Stimulated activated CD8-positive, alpha-beta memory T cell treated with anti-CD3 and anti-CD28 coated beads, Interleukin-7, amount 100 ng/mL, for 48 hours (primary cell): ENCODE data around the gene TCP10L.
"Not testable (repeated sequence)": the region's sequence is repeated elsewhere in the genome, so short reads cannot be mapped to it uniquely, and the experiment has no call there.

Experiments
- DNase-seq, 2 donors: peaks; one replicate each; pipeline ENCODE4 v3.0.0-alpha.2; 2020; ENCODE audit warnings: low read depth in 1 of 2; ENCODE audit errors: extremely low read depth in 1 of 2

The TCP10L gene

GRCh38 chr21:32587651-32588050 lies 2.3 kb upstream of the TCP10L start:
- DNase-seq: no peak

DNA sequence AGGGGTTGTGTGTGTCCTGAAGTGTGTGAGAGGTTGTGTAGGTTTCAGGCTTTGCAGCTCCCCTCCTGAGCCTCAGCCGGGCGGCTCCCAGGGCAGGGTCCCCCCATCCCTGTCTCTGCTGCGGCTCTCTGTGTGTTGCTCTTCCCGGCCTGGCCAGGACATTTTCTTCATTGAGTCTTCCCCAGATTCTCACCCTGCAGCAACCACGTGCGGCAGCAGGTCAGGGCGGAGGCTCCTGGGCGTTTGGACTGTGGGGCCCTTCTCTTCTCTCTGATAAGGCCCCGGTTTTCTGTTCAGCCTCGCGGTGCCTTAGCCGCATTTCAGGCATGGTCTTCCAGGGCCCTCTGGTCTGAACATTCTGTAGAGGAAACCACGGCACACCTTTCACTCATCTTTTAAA lies 1.8 kb upstream of the TCP10L start:
- no peak for DNase-seq

GRCh38 chr21:32585970-32586369 lies 647 bp upstream of the TCP10L start:
- DNase-seq: no peak

- no peak for DNase-seq
Observed at GRCh38 chr21:32584472-32584871, 851 bp downstream of the TCP10L start.

DNA sequence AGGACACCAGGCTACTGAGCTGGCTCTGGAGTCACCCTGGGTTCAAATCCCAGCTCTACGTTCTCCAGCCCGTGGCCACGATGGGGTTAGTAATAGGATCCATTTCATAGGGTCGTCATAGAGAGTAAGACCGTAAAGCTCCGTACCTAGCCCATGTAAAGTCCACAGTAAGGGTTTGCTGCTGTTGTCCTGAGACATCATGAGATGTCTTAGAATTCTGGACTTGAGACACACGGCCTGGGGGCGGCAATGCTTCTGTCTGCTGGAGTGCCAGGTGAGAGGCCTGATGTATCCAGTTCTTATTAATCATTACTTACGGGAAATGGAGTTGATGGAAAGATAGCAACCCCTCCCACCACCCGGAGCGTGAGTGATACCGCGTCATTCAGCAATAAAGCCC lies 3.6 kb downstream of the TCP10L start:
- no peak for DNase-seq

GRCh38 chr21:32580949-32581348 lies 4.4 kb downstream of the TCP10L start:
- DNase-seq: no peak

DNA sequence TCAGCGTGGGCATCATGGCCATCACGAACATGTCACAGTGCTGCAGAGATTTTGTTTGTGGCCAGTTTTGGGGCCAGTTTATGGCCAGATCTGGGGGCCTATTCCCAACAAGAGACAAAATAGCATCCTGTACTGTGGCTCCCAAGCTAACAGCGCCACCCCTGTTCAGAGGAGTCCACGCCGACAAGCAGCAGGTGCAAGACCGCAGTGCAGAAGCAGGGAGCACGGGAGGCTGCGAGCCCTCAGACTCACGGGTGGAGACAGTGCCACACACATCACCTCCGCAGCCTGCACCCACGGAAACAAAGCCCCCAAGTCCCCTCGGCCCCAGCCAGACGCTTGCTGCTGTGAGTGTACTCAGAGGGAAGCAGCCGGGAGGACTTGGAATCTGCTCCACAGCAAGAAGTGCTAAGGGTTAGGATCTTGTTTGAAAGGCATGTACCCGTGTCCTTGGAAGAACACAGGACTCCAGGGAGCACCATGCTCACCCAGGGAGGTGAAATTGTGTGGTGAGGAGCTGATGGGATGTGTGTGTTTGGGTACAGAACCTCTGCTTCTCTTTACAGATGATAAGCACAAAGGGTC lies 7.1 kb downstream of the TCP10L start:
- no peak for DNase-seq

DNA sequence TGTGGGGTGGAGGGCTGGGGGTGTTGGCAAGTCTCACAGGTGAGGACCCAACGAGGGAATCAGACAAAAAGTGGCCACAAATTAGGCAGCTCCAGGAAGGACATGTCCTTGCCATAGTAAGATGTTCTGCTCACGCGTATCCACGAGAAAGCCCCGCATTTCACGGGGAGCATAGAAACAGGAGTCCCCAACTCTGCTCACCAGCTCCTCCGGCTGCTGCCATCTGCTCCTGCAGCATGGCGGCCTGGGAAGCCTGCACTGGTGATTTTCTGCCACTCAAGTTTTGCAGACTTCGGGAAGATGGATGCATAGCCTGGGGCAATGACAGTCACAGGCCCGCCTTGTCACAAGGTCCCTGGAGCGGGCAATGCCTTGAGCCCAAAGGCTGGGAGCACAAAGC lies 9.3 kb downstream of the TCP10L start:
- no peak for DNase-seq

DNA sequence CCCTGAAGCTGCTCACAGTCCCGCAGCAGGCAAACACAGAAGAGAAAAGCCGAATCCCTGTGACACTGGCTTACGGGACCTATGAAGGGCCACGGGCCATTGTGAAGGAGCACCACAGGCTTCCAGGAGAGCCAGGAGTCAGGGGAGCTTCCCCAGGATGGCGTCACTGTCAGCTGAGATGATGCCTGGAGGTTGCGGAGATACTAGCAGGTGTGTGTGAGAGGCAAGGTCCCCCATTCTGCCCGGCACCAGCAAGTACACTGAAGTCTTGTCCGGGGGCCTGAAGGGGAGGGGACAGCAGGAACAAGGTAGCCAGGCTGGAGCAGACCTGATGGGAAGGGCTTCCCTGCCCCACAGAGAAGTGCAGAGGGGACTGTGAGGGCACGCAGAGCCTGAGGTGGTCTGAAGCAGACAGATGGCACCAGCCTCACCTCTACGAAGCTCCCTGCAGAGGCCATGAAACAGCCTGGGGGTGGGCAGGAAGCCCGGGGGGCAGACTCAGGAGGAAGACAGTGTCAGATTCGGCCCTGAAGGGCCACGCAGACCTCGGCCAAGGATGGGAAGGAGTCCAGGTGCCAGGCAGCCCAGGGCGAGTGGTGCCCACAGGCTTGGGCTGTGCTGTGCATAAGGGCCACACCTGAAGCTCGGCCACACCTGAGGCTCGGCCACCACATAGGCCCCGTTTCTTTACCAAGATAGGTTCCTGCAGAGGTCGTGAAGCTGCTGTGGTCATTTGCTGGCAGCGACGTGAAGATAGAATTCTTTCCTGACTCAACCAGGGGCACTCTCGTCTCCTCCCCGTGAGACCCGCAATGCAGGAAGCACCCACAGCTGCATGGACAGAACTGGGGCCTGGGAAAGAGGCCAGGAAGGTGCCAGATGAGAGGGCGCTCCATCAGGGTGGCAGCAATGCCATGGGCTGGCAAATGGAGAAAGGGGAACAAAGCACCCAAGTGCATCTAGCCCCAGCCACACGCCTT lies 10.1 kb downstream of the TCP10L start:
- DNase-seq: no peak

- no peak for DNase-seq
Observed at GRCh38 chr21:32572574-32573420, 12.5 kb downstream of the TCP10L start.

DNA sequence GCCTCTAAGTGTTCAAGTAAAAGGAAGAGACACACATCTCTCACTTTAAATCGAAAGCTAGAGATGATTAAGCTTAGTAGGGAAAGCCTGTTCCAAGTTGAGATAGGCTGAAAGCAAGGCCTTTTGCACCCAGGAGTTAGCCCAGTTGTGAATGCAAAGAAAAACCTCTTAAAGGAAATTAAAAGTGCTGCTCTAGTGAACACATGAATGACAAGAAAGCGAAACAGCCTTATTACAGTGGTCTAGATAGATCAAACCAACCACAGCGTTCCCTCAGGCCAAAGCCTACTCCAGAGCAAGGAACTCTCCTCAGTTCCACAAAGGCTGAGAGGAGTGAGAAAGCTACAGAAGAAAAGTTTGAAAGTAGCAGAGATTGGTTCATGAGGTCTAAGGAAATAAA lies 14.9 kb downstream of the TCP10L start:
- no peak for DNase-seq

GRCh38 chr21:32569261-32570230 lies 15.8 kb downstream of the TCP10L start:
- DNase-seq: peak; percentile 50 to 62

DNA sequence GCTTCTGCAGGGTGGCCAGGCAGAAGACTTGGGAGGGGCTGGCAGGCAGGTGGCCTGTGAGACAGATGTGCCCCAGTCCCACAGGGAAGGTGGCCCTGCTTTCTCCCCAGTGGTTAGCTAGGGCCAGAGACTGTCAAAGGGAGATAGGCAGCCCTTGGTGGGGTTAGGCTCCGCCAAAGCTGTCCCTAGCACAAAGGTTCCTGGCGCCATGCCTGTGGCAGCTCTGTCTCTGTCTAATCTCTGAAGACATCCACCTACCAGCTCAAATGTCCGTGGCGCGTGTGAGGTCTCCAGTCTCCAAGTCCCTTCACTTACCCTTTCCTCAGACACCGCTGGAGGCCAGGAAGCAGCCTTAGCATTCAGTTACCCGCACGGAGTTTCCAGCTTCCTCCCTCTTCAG lies 17.7 kb downstream of the TCP10L start:
- no peak for DNase-seq

DNA sequence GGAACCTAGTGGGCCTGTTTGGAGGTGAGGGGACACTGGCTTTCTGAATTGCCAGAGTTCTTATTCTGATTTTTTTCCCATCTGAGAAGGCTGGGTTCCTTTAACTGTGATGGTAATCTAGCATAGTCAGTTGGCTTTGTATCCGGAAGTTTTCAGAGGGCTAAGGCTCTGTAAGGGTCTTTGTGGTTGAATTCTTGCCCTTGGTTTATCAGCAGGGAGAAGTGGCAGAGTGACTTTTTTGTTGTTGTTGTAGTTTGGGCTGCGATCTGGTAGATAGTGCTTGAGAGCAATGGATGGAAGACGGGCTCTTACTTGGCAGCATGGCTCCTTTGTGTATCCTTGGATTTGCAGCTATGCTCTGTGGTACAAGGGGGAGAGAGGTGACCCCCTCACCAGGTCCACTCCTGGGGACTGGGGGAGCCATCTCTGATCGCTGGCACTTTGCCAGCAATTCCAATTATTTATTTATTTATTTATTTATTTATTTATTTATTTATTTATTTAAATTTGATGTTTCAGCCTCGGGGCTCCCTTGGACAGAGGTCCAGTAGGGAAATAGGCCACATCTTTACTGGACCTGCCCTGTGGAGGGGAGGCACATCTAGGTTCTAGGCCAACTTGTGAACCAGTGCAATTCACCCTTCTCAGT lies 18.5 kb downstream of the TCP10L start:
- no peak for DNase-seq

DNA sequence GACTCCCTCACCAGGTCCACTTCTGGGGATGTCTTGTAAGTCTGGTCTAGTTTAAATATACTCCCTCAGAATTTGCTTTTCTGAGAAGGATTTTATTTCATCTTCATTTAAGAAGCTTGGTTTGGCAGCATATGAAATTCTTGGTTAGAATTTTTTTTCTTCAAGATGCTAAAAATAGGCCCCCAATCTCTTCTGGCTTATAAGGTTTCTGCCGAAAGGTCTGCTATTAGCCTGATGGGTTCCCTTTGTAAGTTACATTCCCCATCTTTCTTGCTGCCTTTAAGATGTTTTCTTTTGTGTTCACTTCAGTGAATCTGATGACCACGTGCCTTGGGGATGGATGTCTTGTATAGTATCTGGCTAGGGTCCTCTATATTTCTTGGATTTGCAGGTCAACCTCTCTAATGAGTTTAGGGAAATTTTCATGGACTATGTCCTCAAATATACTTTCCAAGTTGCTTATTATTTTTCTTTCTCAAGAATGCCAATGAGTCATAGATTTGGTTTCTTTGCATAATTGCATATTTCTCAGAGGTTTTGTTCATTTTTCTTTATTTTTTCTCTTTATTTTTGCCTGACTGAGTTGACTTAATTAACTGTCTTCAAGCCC lies 19.4 kb downstream of the TCP10L start:
- no peak for DNase-seq

DNA sequence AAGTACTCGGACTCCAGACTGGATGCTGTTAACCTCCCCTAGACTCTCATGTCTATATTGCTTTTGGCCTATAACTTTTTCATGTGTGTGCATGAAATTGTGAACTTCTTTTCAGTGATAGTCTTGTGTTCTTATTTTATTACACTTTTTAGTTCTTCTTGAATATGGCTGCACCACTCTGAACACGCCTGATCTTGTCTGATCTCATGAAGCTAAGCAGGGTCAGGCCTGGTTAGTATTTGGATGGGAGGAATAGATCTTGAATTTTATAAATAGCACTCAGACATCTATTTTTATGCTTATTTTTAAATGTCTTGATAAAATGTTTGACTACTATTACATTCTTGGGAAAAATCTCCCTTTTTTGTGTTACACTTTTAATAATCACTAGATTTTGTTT lies 22.4 kb downstream of the TCP10L start:
- DNase-seq: no peak

DNA sequence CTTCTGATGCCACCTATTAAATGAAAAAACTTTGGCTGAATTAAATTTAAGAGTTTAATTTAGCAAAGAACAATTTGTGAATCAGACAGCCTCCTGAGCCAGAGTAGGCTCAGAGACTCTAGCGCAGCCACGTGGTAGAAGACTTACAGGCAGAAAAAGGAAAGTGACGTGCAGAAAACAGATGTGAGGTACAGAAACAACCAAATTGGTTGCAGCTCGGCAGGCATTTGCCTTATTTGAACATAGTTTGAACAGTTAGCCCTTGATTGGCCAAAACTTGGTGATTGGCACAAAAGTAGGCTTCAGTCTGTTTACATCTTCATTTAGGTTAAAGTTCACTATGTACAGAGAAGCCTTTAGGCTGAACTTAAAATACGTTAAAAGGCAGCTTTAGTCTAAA lies 22.9 kb downstream of the TCP10L start:
- DNase-seq: peak in 1 of 2 donors; percentile 18

- not testable (repeated sequence) for DNase-seq
Observed at GRCh38 chr21:32561476-32561875, 23.8 kb downstream of the TCP10L start.

DNA sequence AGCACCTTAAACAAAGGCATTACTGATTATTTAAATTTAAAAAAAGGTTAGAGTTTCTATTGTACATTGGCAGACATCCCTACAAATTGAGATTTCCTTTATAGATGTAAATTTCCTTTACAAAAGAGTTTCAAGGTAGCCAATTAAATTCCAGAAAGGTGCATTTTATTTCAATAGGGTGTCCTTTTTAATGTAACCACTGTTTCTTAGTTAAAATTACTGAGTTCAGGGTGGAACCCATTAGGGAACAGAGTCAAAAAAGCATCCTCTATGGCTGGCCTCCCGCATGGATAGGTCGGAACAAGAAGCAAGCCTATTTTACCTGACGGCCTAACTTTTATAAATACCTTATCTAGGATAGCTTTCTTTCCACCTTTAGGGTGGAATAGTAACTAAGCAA lies 24.4 kb downstream of the TCP10L start:
- no peak for DNase-seq
